Trophoblast cell (in vitro differentiated cells and primary cell): ENCODE data around the gene BCAN.

Source experiments
- DNase-seq, 2 donors: peaks; one replicate each; pipeline ENCODE4 v3.0.0-alpha.2; 2016
- H2AFZ ChIP-seq: 2 replicates; pipeline ENCODE4 v1.6.1; 2013; ENCODE audit warnings: low read length, moderate library complexity, mild to moderate bottlenecking; ENCODE audit not compliant: insufficient read depth, poor library complexity
- H2AK5ac ChIP-seq: 2 replicates; pipeline ENCODE4 v1.6.1; 2013; ENCODE audit warnings: mild to moderate bottlenecking, low read length
- H2BK120ac ChIP-seq: 2 replicates; pipeline ENCODE4 v1.6.1; 2013; ENCODE audit warnings: low read length, mild to moderate bottlenecking, moderate library complexity; ENCODE audit not compliant: insufficient read depth, poor library complexity
- H2BK12ac ChIP-seq: 2 replicates; pipeline ENCODE4 v1.6.1; 2013; ENCODE audit warnings: mild to moderate bottlenecking, low read length, moderate library complexity
- H2BK5ac ChIP-seq: 2 replicates; pipeline ENCODE4 v1.6.1; 2013; ENCODE audit warnings: low read length, low read depth, moderate library complexity, mild to moderate bottlenecking; ENCODE audit not compliant: poor library complexity
- H3K14ac ChIP-seq: 2 replicates; pipeline ENCODE4 v1.6.1; 2013; ENCODE audit warnings: mild to moderate bottlenecking, low read length
- H3K18ac ChIP-seq: 2 replicates; pipeline ENCODE4 v1.6.1; 2013; ENCODE audit warnings: mild to moderate bottlenecking, low read length
- H3K23ac ChIP-seq: 2 replicates; pipeline ENCODE4 v1.6.1; 2013; ENCODE audit warnings: low read length
- H3K27ac ChIP-seq: 2 replicates; pipeline ENCODE4 v1.5.1; 2013; ENCODE audit warnings: low read depth, mild to moderate bottlenecking, inconsistent platforms, low read length, moderate library complexity
- H3K27me3 ChIP-seq: 2 replicates; pipeline ENCODE4 v1.6.1; 2013; ENCODE audit warnings: inconsistent platforms, mild to moderate bottlenecking, low read length, moderate library complexity; ENCODE audit not compliant: insufficient read depth
- H3K36me3 ChIP-seq, 2 experiments: 1 replicate in 1 of 2; 2 replicates in 1 of 2; pipeline ENCODE4 v1.6.1; 2013; ENCODE audit warnings: low read length in 2 of 2, mild to moderate bottlenecking in 2 of 2, moderate library complexity in 1 of 2; ENCODE audit not compliant: insufficient read depth in 2 of 2, control insufficient read depth in 1 of 2
- H3K4ac ChIP-seq: 2 replicates; pipeline ENCODE4 v1.6.1; 2013; ENCODE audit warnings: low read depth, mild to moderate bottlenecking, low read length, moderate library complexity
- H3K4me1 ChIP-seq, 2 experiments: 1 replicate in 1 of 2; 2 replicates in 1 of 2; pipeline ENCODE4 v1.6.1; 2013; ENCODE audit warnings: low read length in 2 of 2, mild to moderate bottlenecking in 2 of 2, moderate library complexity in 1 of 2; ENCODE audit not compliant: insufficient read depth in 2 of 2, control insufficient read depth in 1 of 2
- H3K4me2 ChIP-seq: 2 replicates; pipeline ENCODE4 v1.6.1; 2013; ENCODE audit warnings: inconsistent platforms, mild to moderate bottlenecking, low read length, moderate library complexity
- H3K4me3 ChIP-seq: 2 replicates; pipeline ENCODE4 v1.5.1; 2013; ENCODE audit warnings: mild to moderate bottlenecking, low read depth, low read length, inconsistent platforms
- H3K79me1 ChIP-seq: one replicate; pipeline ENCODE4 v1.6.1; 2013; ENCODE audit warnings: low read length
- H3K79me2 ChIP-seq: 2 replicates; pipeline ENCODE4 v1.6.1; 2013; ENCODE audit warnings: low read length, mild to moderate bottlenecking; ENCODE audit not compliant: control insufficient read depth, insufficient read depth, poor library complexity
- H3K9ac ChIP-seq: 2 replicates; pipeline ENCODE4 v1.6.1; 2013; ENCODE audit warnings: mild to moderate bottlenecking, low read length
- H3K9me3 ChIP-seq: 2 replicates; pipeline ENCODE4 v1.6.1; 2013; ENCODE audit warnings: low read depth, mild to moderate bottlenecking, control low read depth, inconsistent platforms, low read length; ENCODE audit not compliant: insufficient read depth
- H4K12ac ChIP-seq: 2 replicates; pipeline ENCODE4 v1.6.1; 2013; ENCODE audit warnings: low read depth, mild to moderate bottlenecking, low read length, moderate library complexity
- H4K8ac ChIP-seq: 2 replicates; pipeline ENCODE4 v1.6.1; 2013; ENCODE audit warnings: low read depth, mild to moderate bottlenecking, low read length, moderate library complexity
- H4K91ac ChIP-seq: one replicate; pipeline ENCODE4 v1.6.1; 2013; ENCODE audit warnings: low read depth, mild to moderate bottlenecking, low read length, moderate library complexity
- WGBS: extraction: QIAGEN DNeasy Blood & Tissue Kit; methylation state at CpG from one replicate; pipeline ENCODE4 v1.1.7; 2013; ENCODE audit warnings: missing lambda C conversion rate; ENCODE audit not compliant: insufficient read length, insufficient coverage; ENCODE audit errors: extremely low coverage; 5-methylcytosine and 5-hydroxymethylcytosine counted together

Gene BCAN

GRCh38 chr1:156676820-156677615 lies 35.1 kb downstream of the BCAN start, which contains the start of gene NES:
Gene NES (minus strand): TSS chr1:156677407. CDS start chr1:156677264, 143 bp downstream.
- Histone ChIP-seq H3K9me3 (no peaks in the 10 kb centered on the region), H4K8ac (peak within 1 kb of the TSS; percentile 72), H3K27me3 (no peaks in the 10 kb centered on the region), H4K91ac (peak within 1 kb of the TSS; percentile 91), H3K27ac (peak within 1 kb of the TSS; percentile 65), H3K4me3 (peak within 1 kb of the TSS; percentile 90), H3K18ac (peak within 1 kb of the TSS; percentile 97), H3K4ac (peak within 1 kb of the TSS; percentile 96), H3K79me2 (peaks cover 26% of the 10 kb centered on the region), H3K4me2 (peak within 1 kb of the TSS; percentile 78), H3K23ac (no peak within 1 kb of the TSS), H3K14ac (peak within 1 kb of the TSS; percentile 86), H2BK12ac (peak within 1 kb of the TSS; percentile 79), H3K4me1 (peaks cover 21 to 37% of the 10 kb centered on the region in 2 experiments), H3K79me1 (peaks cover 28% of the 10 kb centered on the region), H2AK5ac (peak within 1 kb of the TSS; percentile 80), H2BK5ac (peak within 1 kb of the TSS; percentile 97), H3K9ac (peak within 1 kb of the TSS; percentile 81), H3K36me3 (peaks cover 29 to 31% of the 10 kb centered on the region in 2 experiments), H2AFZ (peak within 1 kb of the TSS; percentile 69), H2BK120ac (peak within 1 kb of the TSS; percentile 82), H4K12ac (peak within 1 kb of the TSS; percentile 54)
- no CpG with 5 or more reads among the region's 70 CpGs for WGBS
- DNase-seq: peak; percentile 47 to 54

GRCh38 chr1:156677616-156678596 lies 36.0 kb downstream of the BCAN start:
- Histone ChIP-seq H3K79me2 (peaks cover 26% of the 10 kb centered on the region), H2AK5ac (peak overlapping the region; percentile 80), H3K18ac (no peak overlapping the region), H3K4me3 (no peak overlapping the region), H3K23ac (no peak overlapping the region), H3K4me1 (peaks cover 21 to 35% of the 10 kb centered on the region in 2 experiments), H3K4ac (peak overlapping the region; percentile 39), H4K12ac (no peak overlapping the region), H2AFZ (peak overlapping the region; percentile 69), H3K9me3 (no peaks in the 10 kb centered on the region), H4K8ac (peak overlapping the region; percentile 34), H3K36me3 (peaks cover 24 to 25% of the 10 kb centered on the region in 2 experiments), H3K27ac (peak overlapping the region; percentile 54), H2BK120ac (peak overlapping the region; percentile 57), H3K14ac (no peak overlapping the region), H4K91ac (peak overlapping the region; percentile 81), H2BK5ac (peak overlapping the region; percentile 28), H3K9ac (no peak overlapping the region), H3K79me1 (peaks cover 28% of the 10 kb centered on the region), H3K4me2 (peak overlapping the region; percentile 48), H3K27me3 (no peaks in the 10 kb centered on the region), H2BK12ac (peak overlapping the region; percentile 72)
- no CpG with 5 or more reads among the region's 22 CpGs for WGBS
- DNase-seq: peak in 1 of 2 donors; percentile 60

- peaks cover 8 to 15% of the 10 kb centered on the region in 2 experiments for H3K4me1 ChIP-seq
- H2BK120ac ChIP-seq: no peak overlapping the region
- no peak overlapping the region for H4K8ac ChIP-seq
- H3K23ac ChIP-seq: no peak overlapping the region
- H3K36me3 ChIP-seq: peaks cover 3 to 4% of the 10 kb centered on the region in 2 experiments
- peaks cover 20% of the 10 kb centered on the region for H3K79me1 ChIP-seq
- no peak overlapping the region for H2AK5ac ChIP-seq
- H3K4me2 ChIP-seq: no peak overlapping the region
- H2BK5ac ChIP-seq: no peak overlapping the region
- no peak overlapping the region for H2AFZ ChIP-seq
- H3K9ac ChIP-seq: no peak overlapping the region
- no CpG with 5 or more reads among the region's 2 CpGs for WGBS
- no peak overlapping the region for H3K4ac ChIP-seq
- no peaks in the 10 kb centered on the region for H3K9me3 ChIP-seq
- no peak overlapping the region for H3K27ac ChIP-seq
- H3K79me2 ChIP-seq: peaks cover 20% of the 10 kb centered on the region
- no peak overlapping the region for H3K18ac ChIP-seq
- no peak overlapping the region for H2BK12ac ChIP-seq
- H3K27me3 ChIP-seq: no peaks in the 10 kb centered on the region
- H3K4me3 ChIP-seq: no peak overlapping the region
- no peak overlapping the region for H4K91ac ChIP-seq
- no peak overlapping the region for H3K14ac ChIP-seq
- H4K12ac ChIP-seq: no peak overlapping the region
- DNase-seq: no peak
These were observed 38.1 kb downstream of the BCAN start for GRCh38 chr1:156680056-156680455.
